ENCODE data around the gene CSNK2A3. TPM values are rescaled to one million over a fixed set of nuclear protein-coding genes. Genes with fewer than 3 reads are reported as not detected.

CSNK2A3 gene
- total RNA-seq, 1 donor from 2014 or later: 3.5 TPM

DNA sequence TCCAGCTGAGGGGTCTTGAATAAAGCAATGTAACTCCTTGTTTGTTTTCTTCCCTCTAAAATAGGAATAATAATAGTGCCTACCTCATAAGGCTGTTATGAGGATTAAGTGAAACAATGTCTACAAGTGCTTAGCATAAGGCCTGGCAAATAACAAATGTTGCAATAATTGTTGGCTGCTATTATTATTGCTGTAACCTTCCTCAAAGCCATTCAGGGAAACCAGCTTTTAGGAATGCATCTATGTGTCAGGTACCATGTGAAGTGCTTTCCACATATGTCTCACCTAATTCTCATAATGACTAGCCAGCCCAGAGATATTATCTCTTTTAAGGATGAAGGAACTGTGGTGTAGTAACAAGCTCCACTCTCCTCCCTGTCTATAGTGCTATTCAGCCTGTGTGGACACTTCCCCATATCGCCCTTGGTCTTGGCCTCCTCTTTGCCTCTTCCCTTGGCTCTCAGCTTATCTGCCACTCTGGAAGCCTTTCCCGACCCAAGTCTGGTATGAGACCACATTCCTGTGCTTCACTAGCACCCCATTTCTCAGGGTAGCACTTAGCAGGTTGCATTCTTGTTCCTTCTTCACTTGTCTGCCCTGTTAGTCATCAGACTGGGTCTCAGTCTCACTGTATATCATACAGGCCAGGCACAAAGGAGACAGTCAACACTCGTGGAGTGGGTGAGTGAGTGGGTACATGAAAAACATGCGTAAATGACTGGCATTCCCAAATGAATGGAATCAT lies 23.8 kb downstream of the CSNK2A3 start:
- Mint-ChIP-seq H3K4me3 (ENCODE audit: unreplicated experiment) (no peak overlapping the region), H3K27ac (ENCODE audit: unreplicated experiment) (no peak overlapping the region), H3K36me3 (ENCODE audit: low read depth) (peaks cover 55% of the 10 kb centered on the region), H3K27me3 (ENCODE audit: low read depth) (no peaks in the 10 kb centered on the region), H3K4me1 (ENCODE audit: low read depth) (no peaks in the 10 kb centered on the region), H3K9me3 (ENCODE audit: low read depth) (peaks cover 3% of the 10 kb centered on the region)
- TF ChIP-seq, protein P1, sequence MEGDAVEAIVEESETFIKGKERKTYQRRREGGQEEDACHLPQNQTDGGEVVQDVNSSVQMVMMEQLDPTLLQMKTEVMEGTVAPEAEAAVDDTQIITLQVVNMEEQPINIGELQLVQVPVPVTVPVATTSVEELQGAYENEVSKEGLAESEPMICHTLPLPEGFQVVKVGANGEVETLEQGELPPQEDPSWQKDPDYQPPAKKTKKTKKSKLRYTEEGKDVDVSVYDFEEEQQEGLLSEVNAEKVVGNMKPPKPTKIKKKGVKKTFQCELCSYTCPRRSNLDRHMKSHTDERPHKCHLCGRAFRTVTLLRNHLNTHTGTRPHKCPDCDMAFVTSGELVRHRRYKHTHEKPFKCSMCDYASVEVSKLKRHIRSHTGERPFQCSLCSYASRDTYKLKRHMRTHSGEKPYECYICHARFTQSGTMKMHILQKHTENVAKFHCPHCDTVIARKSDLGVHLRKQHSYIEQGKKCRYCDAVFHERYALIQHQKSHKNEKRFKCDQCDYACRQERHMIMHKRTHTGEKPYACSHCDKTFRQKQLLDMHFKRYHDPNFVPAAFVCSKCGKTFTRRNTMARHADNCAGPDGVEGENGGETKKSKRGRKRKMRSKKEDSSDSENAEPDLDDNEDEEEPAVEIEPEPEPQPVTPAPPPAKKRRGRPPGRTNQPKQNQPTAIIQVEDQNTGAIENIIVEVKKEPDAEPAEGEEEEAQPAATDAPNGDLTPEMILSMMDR (IDR thresholded peaks at IDR 0.05): no peak
- no peak for DNase-seq (ENCODE audit: low spot score)

DNA sequence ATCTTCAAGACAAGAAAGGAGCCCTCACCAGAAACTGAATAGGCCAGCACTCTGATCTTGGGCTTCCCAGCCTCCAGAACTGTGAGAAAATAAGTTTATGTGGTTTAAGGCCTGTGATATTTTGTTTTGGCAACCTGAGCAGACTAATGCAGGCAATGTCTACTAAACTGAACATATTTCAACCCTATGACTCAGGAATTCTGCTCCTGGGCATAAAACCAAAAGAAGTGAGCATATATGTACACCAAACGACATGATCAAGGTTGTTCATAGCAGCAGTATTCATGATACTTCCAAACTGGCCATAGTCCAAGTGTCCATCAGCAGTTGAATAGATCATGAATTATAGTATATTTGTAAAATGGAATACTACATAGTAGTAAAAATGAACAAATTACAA lies 29.0 kb downstream of the CSNK2A3 start:
- Mint-ChIP-seq H3K4me1 (ENCODE audit: low read depth) (no peaks in the 10 kb centered on the region), H3K9me3 (ENCODE audit: low read depth) (peaks cover 13% of the 10 kb centered on the region), H3K4me3 (ENCODE audit: unreplicated experiment) (no peak overlapping the region), H3K36me3 (ENCODE audit: low read depth) (peaks cover 48% of the 10 kb centered on the region), H3K27ac (ENCODE audit: unreplicated experiment) (no peak overlapping the region), H3K27me3 (ENCODE audit: low read depth) (no peaks in the 10 kb centered on the region)
- DNase-seq (ENCODE audit: low spot score): no peak
- TF ChIP-seq, protein P1 (IDR thresholded peaks at IDR 0.05): no peak

DNA sequence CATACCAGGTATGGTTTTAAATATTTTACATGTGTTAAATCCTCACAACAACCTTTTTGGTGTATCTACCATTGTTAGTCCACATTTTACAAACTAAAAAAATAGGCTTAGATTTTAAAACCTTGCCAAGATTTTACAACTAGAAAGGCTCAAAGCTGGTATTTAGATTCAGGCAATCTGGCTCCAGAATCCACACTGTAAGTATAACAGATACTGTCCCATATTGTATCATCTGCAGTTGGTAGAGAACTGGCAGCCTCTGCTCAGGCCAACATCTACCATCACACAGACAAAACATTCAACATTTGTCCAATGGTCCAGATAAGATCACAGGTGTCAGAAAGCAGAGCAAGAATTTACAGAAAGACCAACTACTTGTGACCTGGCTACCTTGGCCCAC lies 30.9 kb downstream of the CSNK2A3 start:
- Mint-ChIP-seq H3K27me3 (ENCODE audit: low read depth) (no peaks in the 10 kb centered on the region), H3K4me1 (ENCODE audit: low read depth) (no peaks in the 10 kb centered on the region), H3K9me3 (ENCODE audit: low read depth) (peaks cover 13% of the 10 kb centered on the region), H3K36me3 (ENCODE audit: low read depth) (peaks cover 55% of the 10 kb centered on the region), H3K4me3 (ENCODE audit: unreplicated experiment) (no peak overlapping the region), H3K27ac (ENCODE audit: unreplicated experiment) (no peak overlapping the region)
- DNase-seq (ENCODE audit: low spot score): no peak
- TF ChIP-seq, protein P1 (IDR thresholded peaks at IDR 0.05): no peak

DNA sequence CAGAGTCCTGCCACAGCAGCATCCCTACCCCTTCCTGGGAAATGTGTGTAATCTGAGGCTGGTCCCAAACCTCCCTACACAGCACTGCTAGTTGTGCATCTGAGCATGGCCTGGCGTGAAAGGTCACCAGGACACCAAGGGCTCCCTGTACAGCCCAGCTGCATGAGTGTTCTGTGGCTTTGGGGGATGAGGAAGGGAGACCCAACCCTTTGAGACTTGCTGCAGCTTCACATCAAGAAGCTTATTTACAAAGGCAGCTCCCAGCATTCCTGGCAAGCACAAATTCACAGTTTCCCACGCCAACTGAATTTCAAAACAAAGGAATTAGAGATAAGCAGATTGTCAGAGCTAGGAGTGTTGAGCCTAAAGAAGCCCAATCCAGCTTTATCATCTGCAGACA lies 32.2 kb downstream of the CSNK2A3 start:
- Mint-ChIP-seq H3K9me3 (ENCODE audit: low read depth) (peaks cover 13% of the 10 kb centered on the region), H3K36me3 (ENCODE audit: low read depth) (peaks cover 46% of the 10 kb centered on the region), H3K27ac (ENCODE audit: unreplicated experiment) (no peak overlapping the region), H3K27me3 (ENCODE audit: low read depth) (no peaks in the 10 kb centered on the region), H3K4me3 (ENCODE audit: unreplicated experiment) (no peak overlapping the region), H3K4me1 (ENCODE audit: low read depth) (no peaks in the 10 kb centered on the region)
- no peak for DNase-seq (ENCODE audit: low spot score)
- TF ChIP-seq, protein P1 (IDR thresholded peaks at IDR 0.05): no peak

DNA sequence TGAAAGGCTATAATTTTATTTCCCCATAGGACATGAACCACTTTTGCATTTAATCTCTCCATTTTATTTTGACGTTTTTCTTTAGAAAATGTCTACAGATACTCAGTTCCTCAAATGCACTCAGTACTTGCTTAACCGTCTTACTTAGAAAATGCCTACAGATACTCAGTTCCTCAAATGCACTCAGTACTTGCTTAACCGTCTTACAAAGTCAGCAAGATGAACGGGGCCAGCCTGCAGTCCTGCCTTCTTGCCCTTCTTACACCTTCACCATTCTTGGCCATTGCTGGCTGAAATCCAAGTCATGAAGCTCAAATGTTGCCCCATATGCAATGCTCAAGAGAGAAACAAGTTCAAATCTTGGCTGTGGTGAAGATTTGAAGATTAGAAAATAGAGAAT lies 34.1 kb downstream of the CSNK2A3 start:
- Mint-ChIP-seq H3K27ac (ENCODE audit: unreplicated experiment) (no peak overlapping the region), H3K4me1 (ENCODE audit: low read depth) (peaks cover 6% of the 10 kb centered on the region), H3K9me3 (ENCODE audit: low read depth) (peaks cover 11% of the 10 kb centered on the region), H3K27me3 (ENCODE audit: low read depth) (no peaks in the 10 kb centered on the region), H3K4me3 (ENCODE audit: unreplicated experiment) (no peak overlapping the region), H3K36me3 (ENCODE audit: low read depth) (peaks cover 34% of the 10 kb centered on the region)
- DNase-seq (ENCODE audit: low spot score): no peak
- TF ChIP-seq, protein P1 (IDR thresholded peaks at IDR 0.05): no peak
